ENCODE data around the gene KITLG. TPM values are rescaled to one million over a fixed set of nuclear protein-coding genes. Genes with fewer than 3 reads are reported as not detected.

The KITLG gene
- total and polyA plus RNA-seq, 2 of the 8 experiments (the other 6 are each of a cell fraction or from before 2014, with no cell fraction given) = 1.3 to 7.8 TPM

DNA sequence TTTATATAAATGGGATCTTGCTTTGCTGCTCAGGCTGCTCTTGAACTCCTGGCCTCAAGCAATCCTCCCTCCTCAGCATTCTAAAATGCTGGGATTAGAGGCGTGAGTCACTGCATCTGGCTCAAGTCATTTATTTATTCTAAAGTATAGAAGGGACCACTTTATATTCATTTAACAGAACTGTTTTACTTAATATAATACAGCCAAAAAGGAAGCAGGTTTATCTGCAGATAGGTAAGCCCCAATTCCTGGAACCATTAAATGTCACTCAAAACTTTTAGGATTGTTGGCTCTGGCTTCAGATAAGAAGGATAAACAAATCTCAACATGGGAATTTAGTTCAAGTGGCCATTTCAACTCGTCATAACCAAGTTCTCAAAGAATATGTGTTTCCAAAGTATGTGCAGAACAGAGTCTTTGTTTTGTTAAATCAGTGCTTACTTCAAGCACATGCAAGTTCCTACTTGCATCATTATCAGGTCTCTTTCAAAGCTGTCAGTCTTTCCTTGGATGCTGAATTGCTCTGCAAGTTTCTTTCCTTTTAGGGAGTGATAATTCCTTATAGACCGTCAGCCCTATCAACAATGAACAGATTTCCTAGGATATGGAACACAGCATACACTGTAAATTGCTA, 60.4 kb downstream of the KITLG start:
- 80% methylated on average over 3 of the region's 3 CpGs; no CpG with 5 or more reads in 1 of the 2 experiments for WGBS, 2 experiments (ENCODE audit: extremely low coverage in 1 of 2, insufficient coverage in 1 of 2, insufficient read length in 1 of 2, insufficient replicate concordance in 2 of 2, low coverage in 1 of 2, low lambda C conversion rate in 2 of 2, missing lambda C conversion rate in 1 of 2)
- Histone ChIP-seq H3K27me3 (replicated peaks in 1 of 4; ENCODE audit: control insufficient read depth in 3 of 4, extremely low read depth in 1 of 4, insufficient read depth in 3 of 4, low read length in 3 of 4) (no peaks in the 10 kb centered on the region), H2BK20ac (ENCODE audit: low read length) (no peak overlapping the region), H2BK5ac (ENCODE audit: low read depth, low read length) (no peak overlapping the region), H2BK15ac (ENCODE audit: low read length) (no peak overlapping the region), H3K79me2 (ENCODE audit: control insufficient read depth in 1 of 2, insufficient read depth in 2 of 2, low read length in 2 of 2) (no peaks in the 10 kb centered on the region), H3K79me1 (ENCODE audit: low read depth, low read length) (no peaks in the 10 kb centered on the region), H3K4me3 (ENCODE audit: extremely low read depth in 1 of 4, insufficient read depth in 2 of 4, low read depth in 3 of 4, low read length in 4 of 4) (no peak overlapping the region), H2AK5ac (ENCODE audit: low read depth, low read length) (no peak overlapping the region), H4K91ac (replicated peaks; ENCODE audit: insufficient read length, low read length) (no peak overlapping the region), H4K20me1 (replicated peaks in 1 of 2; ENCODE audit: control insufficient read depth in 1 of 2, insufficient read depth in 2 of 2, low read length in 2 of 2) (no peaks in the 10 kb centered on the region), H4K8ac (ENCODE audit: extremely low read depth, insufficient read depth, low read length) (no peak overlapping the region), H3K14ac (ENCODE audit: insufficient read length) (no peak overlapping the region), H3K18ac (ENCODE audit: extremely low read depth, low read length) (no peak overlapping the region), H3K36me3 (ENCODE audit: control insufficient read depth in 2 of 4, insufficient read depth in 4 of 4, low read length in 3 of 4) (no peaks in the 10 kb centered on the region), H2BK12ac (ENCODE audit: low read depth, low read length) (no peak overlapping the region), H2AFZ (ENCODE audit: low read length) (no peak overlapping the region), H3K9me3 (ENCODE audit: insufficient read depth in 2 of 2, low read depth in 1 of 2, low read length in 1 of 2) (no peaks in the 10 kb centered on the region), H4K5ac (ENCODE audit: insufficient read length, low read depth, low read length) (no peak overlapping the region), H3K4me1 (replicated peaks in 1 of 4; ENCODE audit: control insufficient read depth in 3 of 4, insufficient read depth in 4 of 4, low read length in 3 of 4) (no peaks in the 10 kb centered on the region), H3K4me2 (ENCODE audit: insufficient read depth in 1 of 2, low read depth in 2 of 2, low read length in 2 of 2) (no peak overlapping the region), H3K27ac (ENCODE audit: low read depth, low read length) (no peak overlapping the region), H3K56ac (replicated peaks; ENCODE audit: insufficient read length, low read depth, low read length) (no peak overlapping the region), H3K9ac (replicated peaks in 1 of 4; ENCODE audit: extremely low read depth in 1 of 4, low read depth in 3 of 4, low read length in 3 of 4) (no peak overlapping the region), H3K4ac (replicated peaks; ENCODE audit: insufficient read length, low read depth, low read length) (no peak overlapping the region), H2BK120ac (replicated peaks; ENCODE audit: low read depth, low read length) (no peak overlapping the region), H3K23ac (ENCODE audit: insufficient read length) (no peak overlapping the region), H3K23me2 (ENCODE audit: low read depth, low read length) (no peaks in the 10 kb centered on the region)
- FAIRE-seq (no peak), DNase-seq (ENCODE audit: low read depth in 1 of 2, low spot score in 2 of 2) (no peak)
- ChIA-PET CTCF (ENCODE audit: partially characterized antibody) (no interaction called here), POLR2A (ENCODE audit: partially characterized antibody) (no interaction called here)
- TF ChIP-seq TEAD4 (IDR thresholded peaks at IDR 0.05; ENCODE audit: low read depth, low read length) (no peak), KDM4A (IDR thresholded peaks at IDR 0.05; ENCODE audit: low read depth, low read length, severe bottlenecking) (no peak), POU5F1 (IDR thresholded peaks at IDR 0.05; ENCODE audit: low read depth, low read length) (no peak), TBP (IDR thresholded peaks at IDR 0.05; ENCODE audit: low read depth, low read length) (no peak), POLR2AphosphoS5 (IDR thresholded peaks at IDR 0.05; ENCODE audit: low read depth, low read length) (no peak), RBBP5 (IDR thresholded peaks at IDR 0.05; ENCODE audit: borderline replicate concordance, low read depth, low read length) (no peak), JUN (IDR thresholded peaks at IDR 0.05; ENCODE audit: low read depth, low read length) (no peak), CHD2 (IDR thresholded peaks at IDR 0.05; ENCODE audit: low read length) (no peak), RAD21 (IDR thresholded peaks at IDR 0.05 in 1 of 2, conservative IDR thresholded peaks at IDR 0.05 in 1 of 2; ENCODE audit: low read depth in 2 of 2, low read length in 2 of 2) (no peak), TAF7 (optimal IDR thresholded peaks at IDR 0.05; ENCODE audit: borderline replicate concordance, low read depth, low read length) (no peak), RXRA (IDR thresholded peaks at IDR 0.05; ENCODE audit: insufficient read depth, low read depth, low read length) (no peak)
